Mesenteric fat pad (tissue), 1 donor: ENCODE measurements around the gene OSR1. TPM values are rescaled to one million over a fixed set of nuclear protein-coding genes. Genes with fewer than 3 reads are reported as not detected.
"Not testable (repeated sequence)": the region's sequence is repeated elsewhere in the genome, so short reads cannot be mapped to it uniquely, and the experiment has no call there.

Experiments used
- DNase-seq: peaks from one replicate; pipeline ENCODE4 v3.0.0-alpha.2; 2020; ENCODE audit warnings: low spot score
- microRNA-seq: library from miRNA; unstranded; fragments of <30 nt; microRNA quantifications from one replicate; pipeline ENCODE4 v1.2.0, GENCODE V29; 2020; ENCODE audit warnings: borderline number of aligned reads
- total RNA-seq: library from RNA; stranded (reverse); fragmentation: NEBNext Ultra II Directional; extraction: Animal tissue kit (Norgen Biotek cat#: 25700); gene quantifications from one replicate; pipeline ENCODE4 v1.2.1, GENCODE V29; 2021
- donor health status: DM: yes; HTN: yes; CAD: no.

Gene OSR1
- total RNA-seq, 1 donor from 2014 or later: 41.6 TPM

DNA sequence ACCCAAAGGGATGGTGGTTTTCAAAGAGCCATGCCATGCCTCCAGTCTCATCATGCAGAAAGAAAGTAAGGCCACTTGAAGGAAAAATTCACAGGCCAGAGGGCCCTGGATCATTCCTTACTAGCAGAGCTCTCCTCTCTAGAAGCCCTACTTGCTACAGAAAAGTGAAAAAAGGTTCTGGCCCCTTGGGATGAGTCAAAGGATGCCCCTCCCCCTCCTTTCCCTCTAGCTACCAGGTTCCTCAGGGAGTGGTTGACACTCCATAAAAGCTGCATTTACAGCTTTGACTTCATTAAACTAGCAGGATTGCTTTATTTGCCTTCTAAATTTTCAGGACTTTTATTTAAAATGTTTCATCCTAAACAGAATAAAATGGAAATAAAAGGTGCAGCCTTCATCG lies 21.2 kb downstream of the OSR1 start:
- DNase-seq: no peak

DNA sequence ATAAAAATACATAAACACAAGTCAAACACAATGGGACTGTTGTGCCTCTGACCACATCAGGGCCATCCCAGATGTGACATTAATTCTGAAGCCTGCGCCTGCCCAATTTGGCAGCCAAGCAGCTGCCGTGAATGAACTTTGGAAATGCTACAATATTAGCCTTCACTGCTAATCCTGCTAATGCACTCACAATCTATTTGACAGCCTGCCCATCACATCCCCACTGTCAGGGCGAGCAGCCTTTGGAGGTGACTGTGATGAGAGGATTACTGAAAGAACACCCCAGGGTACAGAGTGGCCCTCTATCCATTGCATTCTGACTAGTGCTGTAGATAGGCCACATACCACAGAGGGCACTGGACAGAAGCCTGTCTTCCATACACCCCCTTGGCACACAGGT lies 21.6 kb downstream of the OSR1 start:
- DNase-seq: no peak

DNA sequence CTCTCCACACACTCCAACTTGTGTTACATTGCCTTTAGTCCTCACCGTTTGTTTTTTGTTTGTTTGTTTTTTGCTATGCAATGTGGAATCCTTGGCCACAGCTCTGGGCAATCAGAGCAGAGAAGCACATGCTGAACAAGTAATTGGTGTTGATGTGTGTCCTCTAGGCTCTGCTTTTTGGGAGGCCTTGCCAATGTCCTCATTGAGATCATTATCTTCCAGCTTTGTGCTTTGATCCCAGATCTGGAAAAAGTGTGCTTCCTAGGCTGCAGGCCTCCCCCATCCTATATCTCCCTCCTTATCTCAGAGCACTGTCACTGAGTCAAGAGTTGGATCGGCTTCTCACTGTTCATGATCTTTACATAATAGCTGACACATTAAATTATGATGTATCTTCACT lies 25.9 kb downstream of the OSR1 start:
- no peak for DNase-seq

DNA sequence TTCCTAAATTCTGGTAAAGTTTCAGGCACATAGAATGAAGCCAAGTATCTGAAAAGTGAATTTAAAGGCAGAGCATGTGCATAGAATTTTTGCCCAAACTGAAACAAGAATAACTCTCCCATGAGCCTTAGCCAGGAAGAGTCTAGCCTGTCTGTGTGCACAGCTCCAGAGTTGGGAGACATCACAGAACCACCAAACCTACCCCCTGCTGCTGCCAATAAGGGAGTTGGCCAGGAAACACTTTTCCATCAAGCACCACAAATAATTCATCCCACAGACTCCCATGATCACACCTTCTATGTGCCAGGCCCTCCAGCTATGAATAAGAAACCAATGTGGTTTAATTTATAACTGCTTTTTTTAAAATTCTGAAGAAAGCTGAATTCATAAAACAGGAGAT lies 27.0 kb downstream of the OSR1 start:
- no peak for DNase-seq

DNA sequence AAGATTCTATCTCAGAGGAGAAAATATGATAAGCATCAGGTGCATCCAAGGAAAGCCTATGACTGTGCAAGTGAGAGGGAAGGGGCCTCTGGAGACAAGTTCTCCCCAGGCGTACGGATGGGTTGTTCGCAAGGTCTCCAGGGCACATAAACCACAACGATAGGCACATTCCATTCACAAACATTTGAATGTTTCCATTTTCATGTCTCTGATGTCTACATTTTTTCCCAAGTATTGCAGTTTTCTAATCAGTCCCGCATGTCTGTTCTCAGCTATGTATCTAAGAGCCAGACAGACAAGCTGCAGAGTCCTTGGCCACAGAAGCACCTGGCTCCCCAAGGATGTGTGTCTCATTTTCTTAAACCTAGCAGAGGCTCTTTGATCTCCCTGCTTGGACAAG lies 28.0 kb downstream of the OSR1 start:
- no peak for DNase-seq

DNA sequence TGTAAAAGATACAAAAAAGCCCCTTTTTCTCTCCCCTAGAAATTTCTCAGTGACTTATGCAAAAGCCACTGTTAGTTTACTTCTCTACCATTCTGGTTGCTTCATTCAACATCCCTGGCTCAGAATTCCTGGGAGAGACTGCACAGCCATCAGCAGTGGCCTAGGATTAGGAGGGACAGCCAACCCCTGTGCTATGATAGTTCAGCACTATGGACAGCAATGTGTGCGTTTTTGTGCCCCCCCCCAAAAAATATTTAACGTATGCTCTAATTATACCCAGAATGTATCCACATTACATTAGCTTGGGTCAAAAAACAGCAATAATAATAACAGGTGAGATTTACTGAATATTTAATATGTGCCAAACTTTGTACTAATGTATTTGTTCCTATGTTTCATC lies 29.0 kb downstream of the OSR1 start:
- no peak for DNase-seq

DNA sequence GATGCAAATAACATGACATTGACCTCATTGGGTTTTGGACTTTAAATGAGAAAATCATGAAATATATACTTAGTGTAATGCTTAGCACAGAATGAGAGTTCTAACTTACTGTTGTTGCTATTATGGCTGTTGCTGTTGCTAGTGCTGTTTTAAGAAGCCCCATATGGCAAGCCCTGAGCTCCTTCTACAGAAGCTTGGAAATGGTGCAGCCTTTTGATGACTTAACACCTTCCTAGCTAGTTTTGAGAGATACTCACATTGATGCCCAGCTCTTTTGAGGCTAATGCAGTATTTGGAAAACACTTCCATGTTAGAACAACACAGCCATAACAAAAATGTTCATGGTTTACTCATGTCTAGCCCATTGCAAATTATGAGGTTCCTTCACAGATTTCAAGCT lies 30.9 kb downstream of the OSR1 start:
- no peak for DNase-seq

DNA sequence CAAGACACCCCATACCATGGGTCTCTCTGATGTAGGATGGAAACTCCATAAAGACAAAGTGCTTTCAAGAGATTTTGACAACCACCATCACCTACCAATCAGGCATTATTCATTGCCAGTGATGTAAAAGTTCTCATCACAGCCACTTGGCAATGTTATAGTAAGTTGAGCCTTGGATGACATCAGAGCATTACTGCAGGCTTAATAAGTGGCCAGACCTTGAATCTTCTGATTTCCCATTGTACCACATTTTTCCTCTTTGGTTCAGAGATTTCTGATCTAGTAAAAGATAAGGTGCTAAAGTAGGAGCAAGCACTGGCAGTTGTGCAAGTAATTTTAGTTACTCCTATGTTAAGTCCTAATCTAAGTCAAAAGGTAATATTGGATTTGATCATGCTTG lies 36.5 kb downstream of the OSR1 start:
- DNase-seq: no peak

DNA sequence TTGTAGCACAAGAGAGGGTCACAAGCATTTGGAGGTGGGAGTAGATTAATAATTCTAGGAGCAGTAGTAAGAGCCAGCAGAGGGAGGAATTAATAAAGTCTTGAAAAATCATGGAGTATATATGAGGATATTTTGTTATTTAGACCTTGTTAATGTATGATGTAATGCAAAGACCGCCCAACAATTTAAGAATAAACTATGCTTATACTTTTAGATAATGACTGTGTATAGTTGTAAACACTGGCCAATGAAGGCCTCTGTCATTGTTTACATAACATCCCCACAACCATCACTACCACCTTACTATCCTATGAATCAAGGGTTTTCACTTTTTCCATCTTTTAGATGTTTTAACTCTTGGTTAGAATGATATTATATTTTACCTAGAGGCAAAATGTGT lies 37.6 kb downstream of the OSR1 start:
- no peak for DNase-seq

DNA sequence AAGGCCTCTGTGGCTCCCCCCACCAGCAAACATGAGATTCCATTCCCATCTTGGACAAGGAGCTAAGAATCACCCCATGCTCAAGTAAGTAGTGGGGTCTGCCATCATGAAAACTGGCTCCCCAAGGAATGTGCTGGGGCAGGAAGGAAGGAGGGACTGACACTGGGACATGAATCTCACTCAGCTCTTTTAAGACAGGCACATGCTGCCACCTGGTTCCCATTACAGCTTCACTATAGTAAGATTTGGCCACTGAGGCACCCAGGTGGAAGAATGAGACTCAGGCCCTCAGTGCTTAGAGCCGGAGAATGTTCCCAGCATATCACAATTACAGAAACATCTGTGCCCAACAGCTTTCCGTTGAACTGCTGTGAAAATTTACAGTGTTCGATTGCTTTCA lies 38.7 kb downstream of the OSR1 start:
- no peak for DNase-seq

DNA sequence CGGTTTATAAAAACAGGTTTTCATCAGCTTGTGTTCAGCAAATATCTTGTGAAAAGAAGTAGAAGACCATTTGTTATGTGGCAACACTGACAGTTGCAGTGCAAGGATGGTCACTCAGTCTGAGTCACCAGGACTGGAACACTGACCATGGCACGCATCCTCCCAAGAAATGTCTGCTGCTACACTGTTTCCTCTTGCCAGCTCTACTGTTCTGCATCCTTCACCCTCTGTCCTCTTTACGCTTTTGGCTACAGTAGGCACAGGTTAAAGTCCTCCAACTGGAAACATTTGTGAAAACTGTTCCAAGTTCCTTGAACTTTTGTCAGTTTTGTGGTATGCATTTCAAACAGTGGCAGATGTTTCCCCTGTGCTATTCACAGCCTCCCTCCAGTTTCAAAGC lies 39.4 kb downstream of the OSR1 start:
- no peak for DNase-seq

DNA sequence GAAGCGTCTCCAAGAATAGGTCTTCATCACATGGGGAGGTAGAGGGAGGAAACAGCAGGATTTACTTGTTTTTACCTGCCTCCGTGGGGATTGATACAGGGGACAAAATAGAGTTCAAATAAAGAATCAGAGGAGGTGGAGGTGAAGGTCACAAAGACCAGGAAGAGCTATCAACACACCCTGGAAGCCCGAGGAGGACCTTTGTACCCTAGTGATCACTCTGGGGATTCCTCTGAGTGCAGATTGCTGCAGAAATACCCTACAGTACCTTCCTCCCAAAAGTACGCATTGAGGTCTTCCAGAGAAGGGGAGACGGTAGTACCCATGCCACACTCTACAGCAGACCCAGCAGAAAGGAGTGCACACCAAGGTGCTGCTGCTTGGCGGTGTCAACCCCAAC lies 44.9 kb downstream of the OSR1 start:
- DNase-seq: no peak

DNA sequence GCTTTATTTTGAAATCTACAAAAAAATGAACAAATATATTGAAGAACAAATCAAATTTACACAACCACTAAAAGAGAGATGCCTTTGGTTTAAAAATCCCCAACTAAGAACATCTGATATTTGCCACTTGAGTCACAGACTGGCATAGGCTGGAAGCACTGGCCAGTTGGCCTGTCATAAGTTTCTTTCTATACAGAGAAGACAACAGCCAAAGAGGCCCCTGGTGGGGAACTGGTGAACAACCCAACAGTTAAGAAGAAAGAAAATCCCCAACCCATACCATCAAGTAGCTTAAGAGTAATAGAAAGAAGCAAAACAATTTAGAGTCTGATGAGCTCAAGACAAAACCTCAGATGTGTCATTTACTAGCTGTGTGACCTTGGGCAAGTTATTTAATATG lies 45.5 kb downstream of the OSR1 start:
- no peak for DNase-seq

DNA sequence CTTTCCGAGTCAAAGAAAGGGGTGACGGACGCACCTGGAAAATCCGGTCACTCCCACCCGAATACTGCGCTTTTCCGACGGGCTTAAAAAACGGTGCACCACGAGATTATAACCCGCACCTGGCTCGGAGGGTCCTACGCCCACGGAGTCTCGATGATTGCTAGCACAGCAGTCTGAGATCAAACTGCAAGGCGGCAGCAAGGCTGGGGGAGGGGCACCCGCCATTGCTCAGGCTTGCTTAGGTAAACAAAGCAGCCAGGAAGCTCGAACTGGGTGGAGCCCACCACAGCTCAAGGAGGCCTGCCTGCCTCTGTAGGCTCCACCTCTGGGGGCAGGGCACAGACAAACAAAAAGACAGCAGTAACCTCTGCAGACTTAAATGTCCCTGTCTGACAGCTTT lies 52.4 kb downstream of the OSR1 start:
- DNase-seq: not testable (repeated sequence)

DNA sequence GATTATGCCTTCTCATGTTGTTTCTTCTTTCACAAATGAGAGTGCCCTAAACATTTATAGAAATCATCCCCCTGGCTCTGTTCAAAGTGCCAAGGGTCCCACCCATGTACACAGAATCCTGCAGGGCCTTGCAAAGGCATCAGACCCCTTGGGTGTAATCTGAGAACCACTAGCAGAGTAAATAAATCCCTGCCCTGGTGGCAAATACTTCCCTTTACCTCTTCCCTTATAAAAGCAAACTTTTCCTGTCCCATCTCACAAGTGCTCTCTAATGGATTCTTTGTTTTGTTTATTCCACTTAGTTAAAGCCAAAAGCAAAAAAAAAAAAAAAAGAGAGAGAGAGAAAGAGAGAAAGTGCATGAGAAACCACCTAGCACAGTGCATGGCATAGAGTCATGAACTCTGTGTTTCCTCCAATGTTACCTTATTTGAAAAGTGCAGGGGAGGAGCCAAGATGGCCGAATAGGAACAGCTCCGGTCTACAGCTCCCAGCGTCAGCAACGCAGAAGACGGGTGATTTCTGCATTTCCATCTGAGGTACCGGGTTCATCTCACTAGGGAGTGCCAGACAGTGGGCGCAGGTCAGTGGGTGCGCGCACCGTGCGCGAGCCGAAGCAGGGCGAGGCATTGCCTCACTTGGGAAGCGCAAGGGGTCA lies 52.9 kb downstream of the OSR1 start:
- DNase-seq: not testable (repeated sequence)

DNA sequence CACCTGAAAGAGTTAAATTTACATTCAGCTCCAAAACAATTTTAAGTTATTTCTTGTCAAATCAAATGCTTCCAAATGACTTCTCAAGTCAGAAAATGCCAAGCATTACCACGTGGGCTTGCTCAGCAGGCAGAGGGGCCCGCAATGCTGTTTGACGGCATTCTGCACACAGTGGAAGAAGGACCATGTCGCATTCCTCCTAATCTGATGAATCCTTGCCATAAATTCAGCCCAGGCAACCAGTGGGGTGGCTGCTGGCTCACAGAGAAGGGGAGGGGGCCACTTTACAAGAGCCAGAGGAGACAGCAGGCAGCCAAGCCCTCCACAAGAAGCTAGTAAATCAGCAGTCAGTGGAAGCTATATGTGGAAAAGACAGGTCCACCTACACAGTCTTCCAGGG lies 56.7 kb downstream of the OSR1 start:
- no peak for DNase-seq

Small RNA genes within 50 kb of the gene (microRNA-seq; reads per million reads assigned to microRNA genes)
- not detected for gene MIR4757
